ENCODE data around the gene MYEF2. TPM values are rescaled to one million over a fixed set of nuclear protein-coding genes. Genes with fewer than 3 reads are reported as not detected.

MYEF2 gene, protein sequence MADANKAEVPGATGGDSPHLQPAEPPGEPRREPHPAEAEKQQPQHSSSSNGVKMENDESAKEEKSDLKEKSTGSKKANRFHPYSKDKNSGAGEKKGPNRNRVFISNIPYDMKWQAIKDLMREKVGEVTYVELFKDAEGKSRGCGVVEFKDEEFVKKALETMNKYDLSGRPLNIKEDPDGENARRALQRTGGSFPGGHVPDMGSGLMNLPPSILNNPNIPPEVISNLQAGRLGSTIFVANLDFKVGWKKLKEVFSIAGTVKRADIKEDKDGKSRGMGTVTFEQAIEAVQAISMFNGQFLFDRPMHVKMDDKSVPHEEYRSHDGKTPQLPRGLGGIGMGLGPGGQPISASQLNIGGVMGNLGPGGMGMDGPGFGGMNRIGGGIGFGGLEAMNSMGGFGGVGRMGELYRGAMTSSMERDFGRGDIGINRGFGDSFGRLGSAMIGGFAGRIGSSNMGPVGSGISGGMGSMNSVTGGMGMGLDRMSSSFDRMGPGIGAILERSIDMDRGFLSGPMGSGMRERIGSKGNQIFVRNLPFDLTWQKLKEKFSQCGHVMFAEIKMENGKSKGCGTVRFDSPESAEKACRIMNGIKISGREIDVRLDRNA
- total RNA-seq, result 10 to 100 TPM; 26.4 to 27.1 TPM

DNA sequence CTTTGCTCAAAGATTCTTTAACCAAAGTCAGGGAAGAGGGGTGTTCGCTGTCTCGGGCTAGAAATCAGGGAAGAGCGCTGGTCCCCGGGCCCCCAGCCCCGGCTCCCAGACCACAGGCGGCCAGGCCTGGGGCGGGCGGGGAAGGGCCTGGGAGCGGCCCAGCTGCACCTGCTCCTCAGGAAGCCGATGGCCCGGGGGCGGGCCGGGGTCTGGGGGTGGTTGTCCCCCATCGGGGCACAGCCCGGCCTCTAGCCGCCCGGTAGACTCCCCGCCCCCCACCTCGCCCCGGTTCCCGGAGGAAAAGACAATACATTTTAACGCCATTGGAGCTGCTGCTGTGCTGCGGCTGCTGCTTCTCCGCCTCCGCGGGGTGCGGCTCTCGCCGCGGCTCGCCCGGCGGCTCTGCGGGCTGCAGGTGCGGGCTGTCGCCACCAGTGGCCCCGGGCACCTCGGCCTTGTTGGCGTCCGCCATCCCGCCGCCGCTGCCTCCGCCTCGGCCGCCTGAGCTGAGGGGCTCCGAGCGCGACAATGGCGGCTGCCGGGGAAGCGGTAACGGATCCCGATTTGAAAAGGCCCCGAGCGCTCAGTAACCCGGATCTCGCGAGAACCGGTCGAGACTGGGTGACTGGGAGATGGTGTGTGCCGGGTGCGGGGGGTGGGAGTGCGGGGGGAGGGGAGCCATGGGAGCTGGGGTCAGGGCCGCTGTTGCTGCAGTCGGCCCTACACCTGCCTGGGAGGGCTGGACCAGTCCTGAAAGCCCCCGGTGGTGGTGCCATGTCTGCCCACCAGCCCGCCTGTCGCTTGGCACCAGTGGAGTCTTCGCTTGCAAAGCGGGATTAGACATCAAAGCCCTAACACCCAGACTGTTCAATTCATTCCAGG is at the start of gene MYEF2:
TSS of gene MYEF2 (minus strand) at position 530 of the 882 bp plus-strand sequence. CDS start at position 472, 58 bp downstream.
- H3K9me3 Mint-ChIP-seq, result peaks cover 3% of the 10 kb centered on the region
- peak; percentile 76 for DNase-seq
- peak within 1 kb of the TSS; percentile 76 for H3K4me3 Mint-ChIP-seq
- ChIA-PET CTCF (no interaction called here), POLR2A (interaction anchor here (0.9 to 1.8 kb wide), 3 partner anchors 11 to 158 kb away, joined by 4 to 20 read pairs (median 4); partner anchors contain the start of gene DUT)
- H3K27me3 Mint-ChIP-seq, result peaks cover 17% of the 10 kb centered on the region
- peak within 1 kb of the TSS; percentile 71 for H3K27ac Mint-ChIP-seq
- H3K4me1 Mint-ChIP-seq, result peaks cover 19% of the 10 kb centered on the region
- H3K36me3 Mint-ChIP-seq (ENCODE audit: low read depth), result peaks cover 2% of the 10 kb centered on the region

DNA sequence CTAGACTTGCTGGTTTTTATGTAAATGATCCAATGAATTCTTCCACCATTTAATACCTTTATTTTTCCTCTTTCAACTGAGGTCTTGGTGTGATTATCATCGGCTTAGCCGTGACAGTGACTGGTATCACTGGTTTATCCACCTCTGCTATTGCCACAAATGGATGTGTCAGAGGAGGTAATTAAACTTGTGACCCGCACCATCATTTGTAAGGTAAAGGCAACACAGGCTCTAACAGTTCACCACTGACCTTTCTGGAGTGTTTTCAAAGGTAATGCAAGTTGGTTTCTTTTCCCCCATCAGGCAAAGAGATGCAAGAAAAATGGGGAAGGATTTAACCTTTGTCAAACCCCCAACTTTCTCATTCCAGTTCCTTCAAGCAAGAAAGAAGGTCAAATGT is 47.7 kb upstream of the MYEF2 start:
- no peak overlapping the region for H3K4me3 Mint-ChIP-seq
- H3K36me3 Mint-ChIP-seq (ENCODE audit: low read depth), result no peaks in the 10 kb centered on the region
- POLR2A ChIA-PET, result no interaction called here
- CTCF ChIA-PET, result no interaction called here
- no peaks in the 10 kb centered on the region for H3K9me3 Mint-ChIP-seq
- no peaks in the 10 kb centered on the region for H3K4me1 Mint-ChIP-seq
- DNase-seq, result no peak
- H3K27me3 Mint-ChIP-seq, result peaks cover 8% of the 10 kb centered on the region
- H3K27ac Mint-ChIP-seq, result no peak overlapping the region

DNA sequence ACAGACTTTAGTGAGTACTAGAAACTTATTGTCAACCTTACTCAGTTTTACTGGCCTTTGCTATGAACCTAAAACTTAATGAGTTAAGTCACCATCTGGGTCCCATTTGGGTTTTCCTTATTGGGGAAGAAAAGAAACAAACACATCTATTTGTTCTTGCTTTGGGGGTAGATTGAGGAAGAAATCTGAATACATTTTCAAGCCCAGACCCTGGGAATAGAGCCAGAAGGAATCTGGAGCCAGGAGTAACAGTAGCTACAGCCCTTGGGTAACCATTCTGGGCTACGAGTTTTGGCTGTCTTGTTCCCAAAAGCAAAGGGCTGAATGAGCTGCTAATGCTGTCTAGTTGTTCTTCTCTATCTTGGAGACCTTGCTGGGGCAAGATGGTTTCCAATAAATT is 44.5 kb upstream of the MYEF2 start:
- peaks cover 6% of the 10 kb centered on the region for H3K27me3 Mint-ChIP-seq
- ChIA-PET CTCF (no interaction called here), POLR2A (no interaction called here)
- no peaks in the 10 kb centered on the region for H3K4me1 Mint-ChIP-seq
- H3K27ac Mint-ChIP-seq, result no peak overlapping the region
- no peaks in the 10 kb centered on the region for H3K9me3 Mint-ChIP-seq
- H3K36me3 Mint-ChIP-seq (ENCODE audit: low read depth), result no peaks in the 10 kb centered on the region
- DNase-seq, result no peak
- no peak overlapping the region for H3K4me3 Mint-ChIP-seq

DNA sequence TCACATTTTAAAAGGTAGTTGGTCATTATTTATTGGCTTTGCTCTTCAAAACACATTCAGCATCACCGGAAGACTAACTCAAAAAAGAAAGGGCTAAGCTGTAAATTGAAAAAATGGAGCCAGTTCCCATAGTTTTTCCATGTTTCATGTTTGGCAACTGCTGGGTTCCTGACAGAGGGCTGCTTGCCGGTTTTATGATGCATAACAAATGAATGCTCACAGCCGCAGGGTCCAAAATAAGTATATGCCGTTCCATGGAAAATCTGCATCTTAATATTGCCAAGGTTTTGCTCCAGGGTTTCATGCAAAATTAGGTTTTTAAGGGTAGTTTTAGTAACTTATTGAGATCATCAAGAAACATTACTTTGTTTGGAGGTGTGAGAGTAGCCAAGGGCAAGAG is 43.8 kb upstream of the MYEF2 start:
- POLR2A ChIA-PET, result no interaction called here
- CTCF ChIA-PET, result no interaction called here
- Mint-ChIP-seq H3K4me3 (no peak overlapping the region), H3K36me3 (ENCODE audit: low read depth) (no peaks in the 10 kb centered on the region), H3K27me3 (peaks cover 6% of the 10 kb centered on the region), H3K4me1 (no peaks in the 10 kb centered on the region), H3K9me3 (no peaks in the 10 kb centered on the region), H3K27ac (no peak overlapping the region)
- no peak for DNase-seq

DNA sequence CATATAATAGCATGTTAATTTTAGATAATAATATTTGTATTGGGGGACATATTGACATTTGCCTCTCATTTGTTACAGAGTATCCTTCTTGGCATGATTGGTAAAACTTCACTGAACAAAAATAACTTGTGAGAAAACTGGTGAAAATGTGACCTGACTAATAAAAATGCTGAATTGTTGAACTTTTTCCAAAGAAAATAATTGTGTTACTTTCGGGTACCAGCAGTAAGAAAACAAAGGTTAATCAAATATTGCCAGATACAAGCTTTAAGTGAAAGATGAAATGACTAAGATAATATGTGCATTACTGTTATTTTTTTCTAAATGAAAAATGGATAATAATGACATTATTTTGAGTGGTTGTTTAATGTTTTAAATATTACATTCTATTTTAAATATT is 43.2 kb upstream of the MYEF2 start:
- no peaks in the 10 kb centered on the region for H3K36me3 Mint-ChIP-seq (ENCODE audit: low read depth)
- no peaks in the 10 kb centered on the region for H3K9me3 Mint-ChIP-seq
- no peak overlapping the region for H3K4me3 Mint-ChIP-seq
- H3K27ac Mint-ChIP-seq, result no peak overlapping the region
- POLR2A ChIA-PET, result no interaction called here
- DNase-seq, result no peak
- peaks cover 6% of the 10 kb centered on the region for H3K27me3 Mint-ChIP-seq
- CTCF ChIA-PET, result no interaction called here
- H3K4me1 Mint-ChIP-seq, result no peaks in the 10 kb centered on the region

DNA sequence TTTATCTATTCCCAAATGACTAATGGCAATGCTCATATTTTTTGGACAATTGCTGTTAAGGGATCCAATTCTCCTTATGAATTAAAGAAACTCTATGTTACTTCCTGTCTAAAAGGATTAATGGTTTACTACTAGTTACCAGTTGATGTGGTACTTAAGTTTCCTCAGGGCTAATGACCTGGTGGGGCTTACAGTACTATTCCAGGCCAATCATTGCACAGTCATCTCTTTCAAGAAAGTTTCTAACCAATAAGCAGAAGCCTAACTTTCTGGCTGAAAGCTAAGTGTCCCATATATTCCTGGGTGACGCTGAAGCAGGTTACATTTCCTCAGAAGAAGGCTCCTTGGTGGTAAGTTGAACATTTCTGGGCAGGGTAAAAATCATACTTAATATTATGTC is 27.9 kb upstream of the MYEF2 start, which contains the start of gene SLC12A1:
TSS of gene SLC12A1 (plus strand) at position 322 of the 400 bp plus-strand sequence. CDS start 1,418 bp downstream, outside the sequence.
- DNase-seq, result no peak
- ChIA-PET POLR2A (no interaction called here), CTCF (no interaction called here)
- Mint-ChIP-seq H3K27ac (no peak within 1 kb of the TSS), H3K4me3 (no peak within 1 kb of the TSS), H3K9me3 (no peaks in the 10 kb centered on the region), H3K27me3 (peaks cover 2% of the 10 kb centered on the region), H3K36me3 (ENCODE audit: low read depth) (no peaks in the 10 kb centered on the region), H3K4me1 (no peaks in the 10 kb centered on the region)

DNA sequence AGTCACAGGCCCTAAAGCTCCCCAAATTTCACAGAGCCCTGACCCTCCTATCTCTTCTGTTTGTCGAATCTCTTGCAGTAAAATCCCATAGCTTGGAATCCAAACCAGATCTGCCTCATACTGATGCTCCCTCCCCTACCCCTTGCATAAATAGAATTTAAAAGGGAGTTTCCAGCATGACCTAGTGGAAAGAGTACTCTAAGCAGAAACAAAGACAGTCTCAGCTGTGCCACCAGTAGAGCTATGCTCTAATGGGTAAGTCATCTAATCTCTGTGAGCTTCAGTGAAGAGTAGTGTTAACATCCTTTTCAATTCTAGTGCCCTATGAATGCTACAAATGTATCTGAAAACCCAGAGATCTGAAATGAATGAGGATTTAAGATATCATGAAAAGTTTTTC is 24.0 kb upstream of the MYEF2 start:
- Mint-ChIP-seq H3K4me1 (no peaks in the 10 kb centered on the region), H3K27me3 (peaks cover 2% of the 10 kb centered on the region), H3K27ac (no peak overlapping the region), H3K9me3 (no peaks in the 10 kb centered on the region), H3K4me3 (no peak overlapping the region), H3K36me3 (ENCODE audit: low read depth) (no peaks in the 10 kb centered on the region)
- POLR2A ChIA-PET, result no interaction called here
- no peak for DNase-seq
- CTCF ChIA-PET, result no interaction called here

DNA sequence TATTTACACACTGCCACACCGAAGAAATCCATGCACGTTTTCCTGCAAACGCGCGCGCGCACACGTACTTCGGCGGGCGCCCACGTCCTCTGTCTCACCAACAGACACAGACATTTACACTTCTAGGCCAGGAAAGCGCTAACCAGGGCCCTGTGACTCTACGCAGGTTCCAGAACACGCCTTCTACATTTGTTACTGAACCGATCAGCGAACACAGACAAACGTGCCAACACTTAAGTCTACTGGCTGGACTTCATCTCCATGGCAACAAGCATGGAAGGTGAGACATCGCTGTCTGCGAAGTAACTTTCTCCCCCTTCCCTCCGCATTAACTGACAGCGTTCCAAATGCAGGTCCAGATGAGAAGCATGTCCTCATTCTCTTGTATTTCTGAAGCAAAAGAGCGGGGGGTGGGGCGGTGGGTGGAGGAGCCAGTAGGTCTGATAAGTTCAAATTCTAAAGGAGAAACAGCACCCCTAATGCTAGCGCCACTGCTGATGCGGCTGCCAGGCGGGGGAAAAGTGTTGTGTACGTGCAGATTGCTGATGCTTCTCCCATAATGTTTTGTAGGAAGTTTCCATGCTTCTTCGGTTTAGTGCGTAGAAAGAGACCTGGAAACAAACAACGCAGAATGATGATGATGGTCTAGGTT is 13.6 kb upstream of the MYEF2 start, which contains the start of gene CTXN2:
TSS of gene CTXN2 (plus strand) at position 92 of the 652 bp plus-strand sequence. CDS start 9,636 bp downstream, outside the sequence.
- Mint-ChIP-seq H3K27me3 (peaks cover 18% of the 10 kb centered on the region), H3K36me3 (ENCODE audit: low read depth) (no peaks in the 10 kb centered on the region), H3K4me3 (no peak within 1 kb of the TSS), H3K4me1 (peaks cover 3% of the 10 kb centered on the region), H3K27ac (no peak within 1 kb of the TSS), H3K9me3 (no peaks in the 10 kb centered on the region)
- POLR2A ChIA-PET, result no interaction called here
- CTCF ChIA-PET, result no interaction called here
- no peak for DNase-seq

DNA sequence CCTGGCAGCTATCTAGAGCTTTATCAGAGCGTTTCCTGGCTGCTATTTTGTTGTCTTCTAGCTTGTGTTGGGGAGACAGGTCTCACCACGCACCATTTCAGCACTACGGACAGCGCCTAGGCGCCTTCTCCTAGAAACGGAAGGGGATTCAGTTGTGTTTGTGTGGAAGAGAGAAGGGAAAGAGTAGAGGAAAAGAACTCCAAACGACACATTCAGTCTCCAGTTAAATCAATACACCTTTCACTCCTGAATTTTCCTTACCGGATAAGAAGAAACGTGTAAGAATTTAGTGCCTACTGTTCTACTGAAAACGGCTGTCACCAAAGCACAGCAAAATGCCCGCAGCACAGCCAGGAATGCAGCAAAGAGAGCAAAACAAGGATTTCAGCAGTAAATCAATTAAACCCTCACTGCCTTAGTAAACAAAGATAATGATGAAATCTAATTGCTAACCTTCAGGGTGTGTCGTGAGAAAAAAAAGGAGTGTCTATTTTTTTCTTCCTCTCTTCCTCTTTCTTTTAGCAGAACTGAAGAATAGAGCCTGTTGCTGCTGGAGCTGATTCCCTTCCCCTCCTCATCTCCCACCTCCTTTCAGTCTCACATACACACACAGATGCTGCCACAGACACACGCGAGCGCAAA is 13.0 kb upstream of the MYEF2 start:
- ChIA-PET POLR2A (no interaction called here), CTCF (no interaction called here)
- Mint-ChIP-seq H3K4me1 (peaks cover 3% of the 10 kb centered on the region), H3K36me3 (ENCODE audit: low read depth) (no peaks in the 10 kb centered on the region), H3K4me3 (no peak overlapping the region), H3K27me3 (peaks cover 18% of the 10 kb centered on the region), H3K9me3 (no peaks in the 10 kb centered on the region), H3K27ac (no peak overlapping the region)
- DNase-seq, result peak; percentile 51

DNA sequence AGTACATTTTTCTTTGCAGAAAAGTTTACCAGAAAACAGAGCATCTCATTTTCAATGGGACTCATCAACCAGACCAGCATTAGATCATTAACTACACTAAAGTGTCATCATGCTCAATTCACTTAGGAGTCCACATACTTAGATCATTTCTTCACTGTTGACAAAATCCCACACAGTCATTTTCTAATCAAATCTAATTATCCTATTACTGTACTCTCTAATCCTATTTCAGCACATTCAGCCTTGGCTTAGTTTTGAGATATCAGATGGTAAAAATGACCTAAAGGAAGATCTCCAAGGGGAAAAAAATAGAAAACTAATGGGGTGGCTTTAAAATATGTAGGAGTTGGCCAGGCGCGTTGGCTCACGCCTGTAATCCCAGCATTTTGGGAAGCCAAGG is 8.2 kb upstream of the MYEF2 start:
- Mint-ChIP-seq H3K27me3 (peaks cover 14% of the 10 kb centered on the region), H3K9me3 (no peaks in the 10 kb centered on the region), H3K4me3 (no peak overlapping the region), H3K27ac (no peak overlapping the region), H3K36me3 (ENCODE audit: low read depth) (no peaks in the 10 kb centered on the region), H3K4me1 (peaks cover under 1% of the 10 kb centered on the region)
- ChIA-PET POLR2A (no interaction called here), CTCF (no interaction called here)
- no peak for DNase-seq

DNA sequence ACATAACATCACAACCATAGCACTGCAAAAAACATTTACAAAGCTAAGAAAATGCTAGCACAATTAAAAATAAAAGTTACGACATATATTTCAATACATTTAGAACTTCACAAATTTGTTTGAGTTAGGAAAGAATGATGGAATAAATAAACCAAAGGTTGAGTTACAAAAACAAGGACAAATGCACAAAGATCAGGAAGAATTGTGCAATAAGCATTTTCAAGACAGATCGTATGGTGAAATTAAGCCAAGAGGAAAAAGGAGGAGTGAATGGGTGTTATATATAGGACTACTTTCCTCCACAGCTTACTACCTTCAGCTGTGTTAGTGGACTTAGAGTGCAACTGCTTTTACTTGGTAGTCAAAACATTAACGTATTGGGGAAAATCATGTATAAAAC is 7.4 kb upstream of the MYEF2 start:
- Mint-ChIP-seq H3K4me3 (no peak overlapping the region), H3K27ac (no peak overlapping the region), H3K27me3 (peaks cover 11% of the 10 kb centered on the region), H3K36me3 (ENCODE audit: low read depth) (no peaks in the 10 kb centered on the region), H3K4me1 (no peaks in the 10 kb centered on the region), H3K9me3 (no peaks in the 10 kb centered on the region)
- ChIA-PET POLR2A (no interaction called here), CTCF (no interaction called here)
- DNase-seq, result no peak

DNA sequence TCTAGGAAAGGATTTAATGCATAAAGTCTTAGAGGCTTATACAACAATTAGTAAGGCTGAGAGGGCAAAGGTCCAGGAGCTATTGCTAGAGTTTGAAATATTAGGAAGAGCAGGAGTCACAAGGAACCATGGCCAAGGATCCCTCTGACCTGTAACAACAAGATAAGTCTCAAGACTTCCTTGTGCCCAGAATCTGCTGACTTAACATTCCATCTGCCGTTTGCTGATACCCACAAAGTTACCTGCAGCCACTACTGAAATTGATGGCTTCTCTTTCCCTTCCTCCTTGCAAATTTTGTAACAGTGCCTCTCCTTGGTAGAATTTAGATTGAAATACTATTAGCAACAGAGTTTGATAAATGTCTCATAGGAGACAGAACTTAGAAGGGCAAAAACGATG is 4.7 kb upstream of the MYEF2 start:
- Mint-ChIP-seq H3K4me3 (no peak overlapping the region), H3K27ac (no peak overlapping the region), H3K27me3 (peaks cover 13% of the 10 kb centered on the region), H3K36me3 (ENCODE audit: low read depth) (no peaks in the 10 kb centered on the region), H3K9me3 (no peaks in the 10 kb centered on the region), H3K4me1 (no peaks in the 10 kb centered on the region)
- no peak for DNase-seq
- POLR2A ChIA-PET, result no interaction called here
- CTCF ChIA-PET, result no interaction called here

DNA sequence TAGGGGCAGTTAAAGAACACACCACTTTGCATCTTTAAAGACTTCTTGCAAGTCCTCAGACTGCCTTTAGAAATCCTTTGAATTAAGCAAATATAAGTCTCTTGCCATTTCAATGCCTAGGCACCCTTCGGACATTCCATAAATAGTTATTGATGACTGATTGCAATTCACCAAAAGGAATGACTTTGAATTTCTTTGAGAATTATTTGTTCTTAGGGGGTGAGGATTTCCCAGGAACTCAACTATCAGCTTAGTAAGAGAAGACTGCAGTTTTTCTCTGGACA is 495 bp upstream of the MYEF2 start:
- POLR2A ChIA-PET, result interaction anchor here (1.2 kb wide), 1 partner anchor 12 kb away, joined by 4 read pairs; no protein-coding TSS in a partner anchor
- peak overlapping the region; percentile 26 for H3K4me3 Mint-ChIP-seq
- H3K36me3 Mint-ChIP-seq (ENCODE audit: low read depth), result no peaks in the 10 kb centered on the region
- H3K27me3 Mint-ChIP-seq, result peaks cover 17% of the 10 kb centered on the region
- CTCF ChIA-PET, result no interaction called here
- no peaks in the 10 kb centered on the region for H3K9me3 Mint-ChIP-seq
- H3K4me1 Mint-ChIP-seq, result peaks cover 19% of the 10 kb centered on the region
- no peak overlapping the region for H3K27ac Mint-ChIP-seq
- DNase-seq, result no peak
